GM18909 (cell line): ENCODE results near the gene ASRGL1.

Source experiments
- ATAC-seq: cut with Tn5 transposase; IDR thresholded peaks from one replicate; pipeline ENCODE4 v1.9.1; 2021; ENCODE audit warnings: mild to moderate bottlenecking; ENCODE audit not compliant: unreplicated experiment, poor library complexity

The ASRGL1 gene

GRCh38 chr11:62409831-62410230 lies 72.6 kb downstream of the ASRGL1 start:
- ATAC-seq: no peak

- ATAC-seq: no peak
These were observed 73.7 kb downstream of the ASRGL1 start for GRCh38 chr11:62410972-62411371.

- no peak for ATAC-seq
These were observed 74.3 kb downstream of the ASRGL1 start for GRCh38 chr11:62411524-62411923.

DNA sequence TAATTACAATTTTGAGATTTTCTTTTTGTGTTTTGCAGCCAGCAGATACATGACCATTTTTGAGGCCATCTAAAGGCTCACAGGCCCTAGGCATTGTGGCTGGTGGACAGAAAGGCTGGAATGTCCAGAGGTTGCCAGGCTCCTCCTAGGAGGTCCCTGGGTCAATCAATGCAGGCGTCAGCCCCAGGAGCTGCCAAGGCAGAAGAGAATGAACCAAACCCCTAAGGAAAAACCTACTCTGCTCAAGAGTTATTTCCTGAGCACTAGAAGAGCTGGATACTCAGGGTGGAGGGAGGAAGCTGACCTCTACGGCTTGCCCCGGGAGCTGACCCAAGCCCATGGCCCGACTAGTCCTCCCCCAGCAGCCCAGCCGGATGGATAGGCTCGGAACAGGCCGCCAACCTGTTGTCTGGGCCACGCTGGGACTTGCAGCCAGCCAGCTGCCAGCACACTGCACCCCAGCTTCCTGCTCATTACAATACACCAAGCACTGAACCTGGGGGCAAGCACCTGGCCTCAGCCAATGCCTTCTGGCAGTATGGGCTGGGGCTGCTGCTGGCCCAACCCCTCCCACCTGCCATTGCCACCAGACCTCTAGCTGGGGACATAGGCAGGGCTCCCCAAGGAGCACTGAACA lies 75.9 kb downstream of the ASRGL1 start:
- ATAC-seq: no peak

DNA sequence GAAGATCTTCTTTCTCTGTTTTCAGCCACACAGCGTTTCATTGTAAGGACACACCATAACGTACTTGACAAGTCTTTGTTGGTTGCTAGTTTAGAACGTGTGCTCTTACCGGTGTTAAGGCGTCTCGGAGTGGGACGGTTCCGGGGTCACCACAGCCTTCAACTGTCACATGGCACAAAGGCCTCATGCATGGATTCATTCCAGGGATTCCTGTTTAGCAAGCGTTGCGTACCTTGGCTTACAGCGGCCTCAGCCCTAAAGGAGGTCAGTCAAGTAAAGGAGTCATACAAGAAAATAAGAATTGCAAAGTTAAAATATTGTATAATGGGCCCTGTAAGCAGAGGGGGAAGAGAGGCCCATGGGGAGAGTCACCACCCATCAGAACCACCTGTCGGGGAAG lies 79.3 kb downstream of the ASRGL1 start:
- ATAC-seq: no peak

DNA sequence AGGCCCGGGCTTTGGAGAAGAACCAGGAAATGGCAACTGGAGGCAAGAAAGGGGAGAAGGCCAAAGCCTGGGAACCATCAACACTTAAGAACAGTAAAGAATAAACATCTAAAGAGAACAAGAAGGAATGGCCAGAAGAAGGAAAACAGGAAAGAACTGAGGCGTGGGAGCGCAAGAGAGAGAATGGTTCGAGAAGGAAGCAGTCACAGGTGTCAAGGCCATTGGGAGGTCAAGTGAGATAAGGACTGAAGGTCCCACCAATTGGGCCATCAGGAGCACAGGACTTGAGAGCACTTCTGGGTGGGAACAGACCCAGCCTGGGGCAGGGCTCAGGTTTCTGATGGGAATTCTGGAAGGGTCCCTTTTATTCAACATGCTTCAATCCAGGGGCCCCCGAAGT lies 80.9 kb downstream of the ASRGL1 start:
- ATAC-seq: no peak

DNA sequence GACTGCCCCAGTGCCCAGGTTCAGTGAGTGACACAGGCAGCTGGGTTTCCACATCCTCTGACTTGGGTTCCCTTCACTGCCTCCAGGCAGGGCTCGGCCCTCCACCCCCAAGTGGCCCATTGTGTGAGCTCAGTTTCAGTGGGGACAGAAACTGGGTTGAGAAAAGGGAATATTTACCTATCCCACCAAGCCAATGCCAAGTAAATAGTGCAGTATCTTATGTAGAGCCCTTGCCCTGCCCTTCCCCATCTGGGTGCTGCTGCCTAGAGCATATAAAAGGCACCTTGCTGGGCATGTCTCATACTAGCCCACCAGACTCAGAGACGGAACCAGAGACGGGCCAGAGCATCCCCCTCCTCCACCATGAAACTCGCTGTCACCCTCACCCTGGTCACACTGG lies 81.5 kb downstream of the ASRGL1 start, which contains the start of gene SCGB1A1:
Gene SCGB1A1, plus strand, starts transcription at position 301 of the 400 bp plus-strand sequence. Its CDS starts 63 bp downstream, at position 364.
- no peak for ATAC-seq

- ATAC-seq: no peak
These were observed 82.2 kb downstream of the ASRGL1 start for GRCh38 chr11:62419314-62419929.

DNA sequence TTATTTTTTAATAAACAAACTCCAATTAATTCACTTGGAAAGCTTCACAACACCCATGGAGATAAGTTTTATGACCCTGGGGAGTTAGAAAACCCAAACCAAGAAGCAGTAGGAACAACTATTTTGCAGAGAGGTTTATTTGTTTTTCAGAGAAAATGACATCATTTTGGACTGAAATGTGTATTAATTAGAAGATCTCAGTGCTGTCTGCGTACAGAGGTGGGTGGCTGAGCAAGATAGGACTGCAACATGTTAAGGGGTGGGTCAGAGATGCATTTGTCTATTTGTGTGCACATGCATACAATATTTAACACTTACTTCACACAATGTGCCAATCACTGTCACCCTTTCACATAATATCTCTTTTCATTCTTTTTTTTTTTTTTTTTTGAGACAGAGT lies 82.7 kb downstream of the ASRGL1 start:
- no peak for ATAC-seq

DNA sequence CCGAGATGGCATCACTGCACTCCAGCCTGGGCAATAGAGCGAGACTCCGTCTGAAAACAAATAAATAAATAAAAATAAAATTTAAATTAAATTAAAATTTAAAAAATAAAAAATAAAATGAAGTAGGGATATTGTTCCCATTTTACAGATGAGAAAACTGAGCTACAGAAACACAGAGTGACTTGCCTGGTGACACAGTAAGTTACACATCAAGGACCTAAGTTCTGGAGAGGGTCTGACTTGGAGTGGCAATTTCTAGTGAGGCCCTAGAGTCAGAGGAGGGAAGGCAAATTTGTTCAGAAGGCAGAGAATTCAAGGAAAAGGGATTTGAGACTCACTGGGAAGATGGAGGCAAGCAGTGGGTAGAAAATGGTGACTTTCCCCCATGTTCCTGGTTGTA lies 83.6 kb downstream of the ASRGL1 start:
- ATAC-seq: no peak

GRCh38 chr11:62421996-62422395 lies 84.7 kb downstream of the ASRGL1 start:
- ATAC-seq: no peak

- ATAC-seq: no peak
These were observed 85.8 kb downstream of the ASRGL1 start for GRCh38 chr11:62423012-62423411.

DNA sequence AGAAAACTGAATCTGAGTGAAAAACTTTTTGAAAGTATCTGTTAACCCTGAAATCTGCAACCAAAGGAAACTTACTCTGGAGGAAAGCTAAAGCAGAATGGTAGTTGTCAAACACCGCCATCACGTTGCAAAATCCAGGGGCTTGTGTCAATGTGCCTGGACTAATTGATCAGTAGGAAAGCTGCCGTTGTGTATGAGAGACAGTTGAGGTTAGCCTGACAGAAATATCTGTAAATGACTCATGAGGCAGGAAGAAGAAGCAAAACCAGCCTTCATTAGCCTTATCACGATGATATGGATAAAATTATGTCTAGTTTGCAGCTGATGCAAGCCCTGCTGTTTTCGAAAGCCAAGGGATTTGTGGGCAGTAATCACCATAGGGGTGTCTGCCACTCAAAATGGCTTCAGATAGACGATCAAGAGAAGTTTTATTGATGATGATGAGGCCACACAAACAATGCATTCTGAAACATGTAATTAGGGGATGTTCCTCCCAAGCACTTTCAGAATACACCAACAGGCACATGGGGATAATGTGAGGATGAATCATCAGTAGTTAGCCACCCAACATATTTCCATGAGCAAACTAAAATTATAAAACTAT lies 90.5 kb downstream of the ASRGL1 start:
- ATAC-seq: no peak

DNA sequence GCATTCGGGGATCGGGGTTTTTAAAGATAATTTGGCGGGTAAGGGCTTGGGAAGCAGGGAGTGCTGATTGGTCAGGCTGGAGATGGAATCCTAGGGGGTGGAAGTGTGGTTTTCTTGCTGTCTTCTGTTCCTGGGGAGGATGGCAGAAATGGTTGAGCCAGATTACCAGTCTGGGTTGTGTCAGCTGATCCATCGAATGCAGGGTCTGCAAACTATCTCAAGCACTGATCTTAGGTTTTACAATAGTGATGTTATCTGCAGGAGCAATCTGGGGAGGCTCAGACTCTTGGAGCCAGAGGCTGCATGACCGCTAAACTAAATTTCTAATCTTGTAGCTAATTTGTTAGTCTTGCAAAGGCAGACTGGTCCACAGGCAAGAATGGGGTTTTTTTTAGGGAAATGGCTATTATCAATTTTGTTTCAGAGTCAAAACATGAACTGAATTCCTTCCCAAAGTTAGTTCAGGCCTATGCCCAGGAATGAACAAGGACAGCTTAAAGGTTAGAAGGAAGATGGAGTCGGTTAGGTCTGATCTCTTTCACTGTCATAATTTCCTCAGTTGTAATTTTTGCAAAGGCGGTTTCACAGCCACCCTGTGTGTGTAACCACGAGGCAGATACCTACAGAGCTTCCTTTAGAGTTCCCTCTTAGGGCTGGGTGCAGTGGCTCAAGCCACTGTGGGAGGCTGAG lies 91.8 kb downstream of the ASRGL1 start:
- no peak for ATAC-seq

- ATAC-seq: no peak
These were observed 93.2 kb downstream of the ASRGL1 start for GRCh38 chr11:62430425-62430824.

GRCh38 chr11:62431171-62431901 lies 94.1 kb downstream of the ASRGL1 start:
- no peak for ATAC-seq

DNA sequence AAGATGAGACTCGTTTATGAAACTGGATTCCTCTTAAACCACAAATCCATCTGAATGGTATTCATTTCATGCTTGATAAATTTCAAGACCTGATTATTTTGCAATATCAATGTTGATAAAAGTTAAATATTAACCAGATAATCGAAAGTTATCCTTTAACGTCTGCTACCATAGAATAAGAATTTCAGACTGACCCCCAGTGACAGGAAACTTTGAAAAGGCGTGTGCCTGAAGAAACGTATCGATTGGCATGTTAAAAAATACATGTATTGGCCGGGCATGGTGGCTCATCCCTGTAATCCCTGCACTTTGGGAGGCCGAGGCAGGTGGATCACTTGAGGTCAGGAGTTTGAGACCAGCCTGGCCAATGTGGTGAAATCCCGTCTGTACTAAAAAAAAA lies 95.4 kb downstream of the ASRGL1 start:
- no peak for ATAC-seq

- ATAC-seq: no peak
These were observed 96.1 kb downstream of the ASRGL1 start for GRCh38 chr11:62433141-62433903.

DNA sequence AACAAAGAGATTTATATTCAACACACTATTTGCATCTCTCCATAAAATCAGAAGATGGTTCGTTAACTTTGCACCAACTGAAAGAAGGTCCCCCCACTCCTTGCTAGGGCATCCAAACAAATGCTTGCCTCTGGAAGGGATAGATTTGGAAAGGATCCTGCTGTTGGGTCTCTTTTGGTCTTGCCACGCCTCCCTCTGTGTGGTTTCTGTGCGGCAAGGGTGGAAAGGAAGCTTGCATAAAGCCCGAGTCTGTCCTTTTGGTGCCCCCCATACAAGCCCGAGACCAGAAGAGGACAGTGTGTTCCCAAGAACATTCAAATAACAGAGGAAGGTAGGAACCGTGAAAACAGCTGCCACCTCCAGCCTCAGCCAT lies 96.6 kb downstream of the ASRGL1 start:
- ATAC-seq: no peak
